DND-41 (cell line): ENCODE results near the gene SMIM43.
A peak's percentile ranks its signal among the peaks of the same experiment; 100 is the strongest.

Source experiments
- ATAC-seq: fragments of 200-7000 bp; cut with Tn5 transposase; 3 replicates; pipeline ENCODE4 v1.9.1; 2021; ENCODE audit warnings: low read depth; ENCODE audit not compliant: insufficient read depth
- DNase-seq: peaks from one replicate; pipeline ENCODE4 v3.0.0-alpha.2; 2020
- H2AFZ ChIP-seq: 2 replicates; pipeline ENCODE4 v1.6.0; 2012; ENCODE audit warnings: low read depth, low read length
- H3K27ac ChIP-seq: 2 replicates; pipeline ENCODE4 v1.5.1; 2012; ENCODE audit warnings: low read length, inconsistent platforms
- H3K27me3 ChIP-seq: fragments of 200-600 bp; sonication (generic); 2 replicates; pipeline ENCODE4 v1.6.0; 2012; ENCODE audit warnings: low read length, mild to moderate bottlenecking, inconsistent platforms; ENCODE audit not compliant: insufficient read depth, poor library complexity
- H3K36me3 ChIP-seq: 2 replicates; pipeline ENCODE4 v1.5.1; 2012; ENCODE audit warnings: low read length, inconsistent platforms; ENCODE audit not compliant: insufficient read depth
- H3K4me1 ChIP-seq: 2 replicates; pipeline ENCODE4 v1.5.1; 2012; ENCODE audit warnings: mild to moderate bottlenecking, low read length; ENCODE audit not compliant: insufficient read depth
- H3K4me2 ChIP-seq: 2 replicates; pipeline ENCODE4 v1.6.0; 2012; ENCODE audit warnings: mild to moderate bottlenecking, moderate library complexity, low read length, inconsistent platforms; ENCODE audit not compliant: insufficient read depth
- H3K4me3 ChIP-seq, 2 experiments: fragments of 200-600 bp in 1 of 2; shearing (Covaris generic) in 1 of 2; 2 replicates each; pipeline ENCODE4 v1.5.1; 2012 to 2016; ENCODE audit warnings: inconsistent platforms in 2 of 2, low read length in 2 of 2, mild to moderate bottlenecking in 2 of 2, low read depth in 1 of 2, moderate library complexity in 1 of 2
- H3K79me2 ChIP-seq: 2 replicates; pipeline ENCODE4 v1.6.0; 2012; ENCODE audit warnings: low read length, inconsistent platforms; ENCODE audit not compliant: insufficient read depth
- H3K9ac ChIP-seq: 2 replicates; pipeline ENCODE4 v1.6.0; 2012; ENCODE audit warnings: low read depth, mild to moderate bottlenecking, inconsistent platforms, low read length, moderate library complexity
- H3K9me3 ChIP-seq: 2 replicates; pipeline ENCODE4 v1.5.1; 2012; ENCODE audit warnings: low read length, moderate library complexity, mild to moderate bottlenecking, inconsistent platforms; ENCODE audit not compliant: insufficient read depth, severe bottlenecking
- H4K20me1 ChIP-seq: 2 replicates; pipeline ENCODE4 v1.6.0; 2012; ENCODE audit warnings: low read length; ENCODE audit not compliant: insufficient read depth
- EZH2 ChIP-seq: IDR thresholded peaks from 3 replicates; pipeline ENCODE4 v1.6.1; 2012; ENCODE audit warnings: borderline replicate concordance, low read depth, mild to moderate bottlenecking, moderate library complexity, low read length, inconsistent platforms; ENCODE audit not compliant: severe bottlenecking
- TF ChIP-seq, protein P1 (sequence below): IDR thresholded peaks from 2 replicates; pipeline ENCODE4 v1.5.1; 2012; ENCODE audit warnings: borderline replicate concordance, low read length, moderate library complexity, mild to moderate bottlenecking; ENCODE audit not compliant: poor library complexity, severe bottlenecking; ENCODE audit errors: extremely low read depth

SMIM43 gene

GRCh38 chr4:121738780-121739535, 26.0 kb downstream of the SMIM43 start:
- no peak overlapping the region for H3K4me2 ChIP-seq
- H4K20me1 ChIP-seq: no peaks in the 10 kb centered on the region
- no peak overlapping the region for H3K9ac ChIP-seq
- H2AFZ ChIP-seq: no peak overlapping the region
- DNase-seq: no peak
- no peak overlapping the region for H3K4me3 ChIP-seq
- no peaks in the 10 kb centered on the region for H3K4me1 ChIP-seq
- no peaks in the 10 kb centered on the region for H3K27me3 ChIP-seq
- H3K27ac ChIP-seq: no peak overlapping the region
- no peak for ATAC-seq
- H3K36me3 ChIP-seq: no peaks in the 10 kb centered on the region
- no peaks in the 10 kb centered on the region for H3K79me2 ChIP-seq
- no peaks in the 10 kb centered on the region for H3K9me3 ChIP-seq
- TF ChIP-seq EZH2: no peak
- TF ChIP-seq, protein P1, sequence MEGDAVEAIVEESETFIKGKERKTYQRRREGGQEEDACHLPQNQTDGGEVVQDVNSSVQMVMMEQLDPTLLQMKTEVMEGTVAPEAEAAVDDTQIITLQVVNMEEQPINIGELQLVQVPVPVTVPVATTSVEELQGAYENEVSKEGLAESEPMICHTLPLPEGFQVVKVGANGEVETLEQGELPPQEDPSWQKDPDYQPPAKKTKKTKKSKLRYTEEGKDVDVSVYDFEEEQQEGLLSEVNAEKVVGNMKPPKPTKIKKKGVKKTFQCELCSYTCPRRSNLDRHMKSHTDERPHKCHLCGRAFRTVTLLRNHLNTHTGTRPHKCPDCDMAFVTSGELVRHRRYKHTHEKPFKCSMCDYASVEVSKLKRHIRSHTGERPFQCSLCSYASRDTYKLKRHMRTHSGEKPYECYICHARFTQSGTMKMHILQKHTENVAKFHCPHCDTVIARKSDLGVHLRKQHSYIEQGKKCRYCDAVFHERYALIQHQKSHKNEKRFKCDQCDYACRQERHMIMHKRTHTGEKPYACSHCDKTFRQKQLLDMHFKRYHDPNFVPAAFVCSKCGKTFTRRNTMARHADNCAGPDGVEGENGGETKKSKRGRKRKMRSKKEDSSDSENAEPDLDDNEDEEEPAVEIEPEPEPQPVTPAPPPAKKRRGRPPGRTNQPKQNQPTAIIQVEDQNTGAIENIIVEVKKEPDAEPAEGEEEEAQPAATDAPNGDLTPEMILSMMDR: no peak

DNA sequence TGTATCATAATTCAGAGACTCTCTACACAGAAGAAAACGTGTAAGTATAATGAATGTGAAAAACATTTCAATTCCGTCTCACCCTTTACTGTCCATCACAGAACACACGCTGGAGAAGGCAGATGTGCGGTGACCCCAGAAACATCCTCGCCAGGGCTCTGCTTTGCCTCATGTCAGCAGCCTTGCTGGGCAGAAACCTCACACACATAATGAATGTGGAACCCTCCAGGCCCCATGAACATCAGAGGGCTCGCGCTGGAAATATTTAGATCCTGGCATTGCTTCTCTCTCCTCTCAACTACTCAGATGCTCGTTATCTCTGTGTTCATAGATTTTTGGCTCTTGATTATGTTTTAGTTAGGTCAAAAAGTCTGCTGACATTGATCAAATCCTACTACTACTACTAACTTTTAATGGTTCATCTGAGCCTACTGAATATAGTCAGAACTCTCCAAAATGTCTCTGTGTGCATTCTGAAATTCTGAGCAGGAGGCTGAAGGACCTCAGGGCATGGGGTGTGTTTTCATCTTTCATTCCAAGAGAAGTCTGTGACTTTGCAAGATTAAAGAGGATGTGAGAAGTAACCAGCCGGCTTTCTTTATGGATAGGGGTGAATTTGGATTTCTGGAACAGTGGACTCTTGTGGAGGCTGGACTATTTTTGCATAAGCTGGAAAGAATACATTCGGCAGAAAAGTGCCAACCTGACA, 27.0 kb downstream of the SMIM43 start:
- Histone ChIP-seq H4K20me1 (no peaks in the 10 kb centered on the region), H2AFZ (no peak overlapping the region), H3K27ac (no peak overlapping the region), H3K4me2 (no peak overlapping the region), H3K9me3 (no peaks in the 10 kb centered on the region), H3K27me3 (no peaks in the 10 kb centered on the region), H3K9ac (no peak overlapping the region), H3K36me3 (no peaks in the 10 kb centered on the region), H3K79me2 (no peaks in the 10 kb centered on the region), H3K4me1 (no peaks in the 10 kb centered on the region), H3K4me3 (no peak overlapping the region)
- TF ChIP-seq, protein P1: no peak
- no peak for TF ChIP-seq EZH2
- ATAC-seq: no peak
- DNase-seq: no peak

DNA sequence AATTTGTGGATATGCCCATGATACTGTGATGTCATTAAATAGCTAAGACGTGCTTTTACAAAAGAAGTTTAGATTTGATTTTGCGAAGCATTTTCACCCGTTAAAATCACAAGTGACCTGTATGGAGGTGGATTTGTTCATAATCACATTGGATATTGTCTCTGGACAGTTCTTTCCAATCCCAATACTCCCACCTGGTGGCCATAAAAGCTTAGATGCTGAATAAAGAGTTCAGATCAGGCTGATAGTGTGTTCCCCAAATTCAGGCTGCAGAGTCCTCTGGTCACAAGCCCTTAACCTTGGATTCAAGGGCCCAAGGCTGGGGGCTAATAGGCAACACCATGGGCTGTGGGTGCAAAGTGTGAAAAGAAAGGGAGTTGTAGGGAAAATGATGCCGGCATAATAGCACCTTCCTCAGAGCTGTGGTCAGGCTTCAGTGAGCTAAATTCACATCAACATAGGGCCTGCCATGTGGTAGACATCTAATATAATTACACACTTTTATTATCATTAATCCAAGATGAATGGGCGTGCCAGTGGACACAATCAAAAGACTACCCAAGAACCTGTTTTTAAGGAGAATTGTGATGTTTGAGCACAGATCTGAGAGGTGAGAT, 28.1 kb downstream of the SMIM43 start:
- DNase-seq (peak; percentile 12), ATAC-seq (0 out of 3 replicates have a peak, but pooled peaks have one; percentile 62)
- Histone ChIP-seq H3K27me3 (no peaks in the 10 kb centered on the region), H3K79me2 (no peaks in the 10 kb centered on the region), H3K9me3 (no peaks in the 10 kb centered on the region), H3K9ac (no peak overlapping the region), H3K4me2 (no peak overlapping the region), H2AFZ (no peak overlapping the region), H3K27ac (no peak overlapping the region), H3K36me3 (no peaks in the 10 kb centered on the region), H4K20me1 (no peaks in the 10 kb centered on the region), H3K4me1 (no peaks in the 10 kb centered on the region), H3K4me3 (no peak overlapping the region)
- TF ChIP-seq EZH2: no peak
- TF ChIP-seq, protein P1: peak; percentile 56
